NOMO-1 treated with DMSO at 0.1 percent for 48 hours (cell line): Measurements from ENCODE around the gene CFDP1.
A peak's percentile ranks its signal among the peaks of the same experiment; 100 is the strongest.

Source experiments
- DNase-seq: peaks from one replicate; lab custom pipeline; 2025; ENCODE audit not compliant: unreplicated experiment; lab: John Stamatoyannopoulos, UW

Gene CFDP1

GRCh38 chr16:75256059-75256571, 177.2 kb downstream of the CFDP1 start:
- no peak for DNase-seq

- no peak for DNase-seq
Measured at GRCh38 chr16:75254359-75254837, 178.9 kb downstream of the CFDP1 start.

- no peak for DNase-seq
Measured at GRCh38 chr16:75252946-75253911, 180.1 kb downstream of the CFDP1 start.

DNA sequence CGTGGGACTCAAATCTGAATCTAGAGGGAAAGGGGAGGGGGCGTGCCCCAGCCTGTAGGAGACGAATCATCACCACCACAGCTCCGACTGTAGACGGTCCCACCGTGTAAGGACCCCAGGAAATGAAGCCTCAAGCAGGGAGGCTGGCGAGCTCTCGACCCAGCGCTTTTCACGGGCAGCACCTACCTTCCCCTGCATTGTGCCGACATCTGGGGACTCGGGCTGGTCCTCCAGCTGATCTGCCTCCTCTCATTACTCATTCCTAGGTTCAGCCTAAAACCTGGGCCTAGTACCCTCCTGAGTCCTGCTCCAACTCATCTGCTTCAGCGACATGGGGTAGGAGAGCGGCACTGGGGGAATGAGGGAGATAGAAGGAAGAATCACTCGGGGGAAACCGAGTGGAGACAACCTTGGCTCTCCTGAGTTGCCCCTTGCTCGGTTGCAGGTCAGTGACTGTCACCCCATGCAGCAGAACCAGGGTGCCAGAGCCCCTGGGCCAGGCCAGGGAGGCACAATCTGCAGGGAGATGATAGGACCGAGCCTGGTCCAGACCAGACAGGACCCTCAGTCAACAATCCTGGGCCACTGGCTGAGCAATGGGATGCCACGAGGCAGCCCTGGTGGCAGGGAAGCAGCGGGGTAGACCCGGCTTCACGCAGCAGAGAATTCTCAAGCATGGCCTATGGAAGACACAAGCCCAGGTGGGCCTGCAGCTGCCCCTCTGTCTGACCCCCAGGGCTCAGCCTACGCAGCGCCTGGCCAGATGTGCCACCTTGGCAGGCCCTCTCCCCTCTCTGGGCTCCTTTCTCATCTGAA, 181.0 kb downstream of the CFDP1 start:
- no peak for DNase-seq

- DNase-seq: peak; percentile 64
Measured at GRCh38 chr16:75251280-75252048, 181.8 kb downstream of the CFDP1 start, which contains the start of gene BCAR1. Gene BCAR1, minus strand, starts transcription at chr16:75251624. Its CDS starts 142 bp downstream, at chr16:75251482.

DNA sequence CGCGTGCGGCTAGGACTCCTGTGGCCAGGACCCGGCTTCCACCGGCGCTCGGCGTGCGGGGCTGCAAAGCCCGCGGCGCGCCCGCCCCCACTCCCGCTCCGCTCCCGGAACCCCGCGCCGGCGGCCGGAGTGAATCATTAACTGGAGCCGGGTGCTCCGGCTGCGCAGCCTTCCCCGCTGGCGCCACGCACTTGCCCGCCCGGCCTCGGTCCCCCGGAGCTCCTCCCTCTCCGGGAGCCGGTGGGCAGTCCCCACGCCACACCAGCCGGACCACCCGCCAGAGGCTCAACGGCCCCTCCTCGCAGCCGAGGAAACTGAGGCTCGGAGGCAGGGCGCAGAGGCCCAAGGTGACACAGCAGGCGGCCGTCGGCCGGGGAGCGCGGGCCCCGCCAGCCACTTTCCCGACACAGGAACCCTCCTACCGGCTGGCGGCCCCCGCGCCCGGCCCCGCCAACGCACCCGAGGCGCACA, 182.5 kb downstream of the CFDP1 start:
- DNase-seq: no peak

GRCh38 chr16:75250089-75250808, 183.1 kb downstream of the CFDP1 start:
- no peak for DNase-seq

DNA sequence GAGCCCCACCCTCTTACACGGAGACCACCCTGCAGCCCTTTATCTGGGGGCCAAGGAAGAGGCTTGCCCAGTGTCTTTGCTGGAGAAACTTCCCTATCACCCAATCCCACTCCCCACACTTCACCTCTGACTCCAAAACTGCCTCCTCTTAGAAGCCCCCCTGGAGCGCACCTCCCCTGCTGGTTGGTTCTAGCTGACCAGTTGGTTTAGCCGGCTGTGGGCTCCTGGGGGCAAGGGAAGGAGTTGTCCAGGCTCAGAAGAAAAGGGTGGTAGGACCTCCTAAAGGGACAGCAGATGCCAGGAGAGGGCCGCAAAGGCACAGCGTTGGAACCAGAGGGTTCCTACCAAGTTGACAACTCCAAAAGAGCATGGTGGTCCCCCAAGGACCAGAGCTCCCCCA, 183.9 kb downstream of the CFDP1 start:
- no peak for DNase-seq

GRCh38 chr16:75248536-75249380, 184.5 kb downstream of the CFDP1 start:
- no peak for DNase-seq

DNA sequence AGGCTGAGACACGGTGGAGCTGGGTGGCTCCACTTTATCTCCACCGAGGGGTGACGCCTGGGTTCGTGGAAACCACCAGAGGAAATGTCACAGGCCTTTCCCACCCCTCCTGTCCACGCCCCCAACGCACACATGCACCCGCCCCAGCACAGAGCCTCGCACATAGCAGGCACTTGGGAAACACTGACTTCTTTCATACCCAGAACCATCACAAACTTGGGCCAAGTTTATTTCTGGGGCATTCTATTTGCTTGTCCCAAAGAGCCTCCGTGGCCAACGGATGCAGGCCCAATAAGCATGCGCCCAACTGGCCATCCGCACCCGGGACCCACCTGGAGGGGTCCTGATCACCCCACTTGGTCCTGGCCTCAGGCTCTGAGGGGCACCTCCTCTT, 185.2 kb downstream of the CFDP1 start:
- DNase-seq: no peak

DNA sequence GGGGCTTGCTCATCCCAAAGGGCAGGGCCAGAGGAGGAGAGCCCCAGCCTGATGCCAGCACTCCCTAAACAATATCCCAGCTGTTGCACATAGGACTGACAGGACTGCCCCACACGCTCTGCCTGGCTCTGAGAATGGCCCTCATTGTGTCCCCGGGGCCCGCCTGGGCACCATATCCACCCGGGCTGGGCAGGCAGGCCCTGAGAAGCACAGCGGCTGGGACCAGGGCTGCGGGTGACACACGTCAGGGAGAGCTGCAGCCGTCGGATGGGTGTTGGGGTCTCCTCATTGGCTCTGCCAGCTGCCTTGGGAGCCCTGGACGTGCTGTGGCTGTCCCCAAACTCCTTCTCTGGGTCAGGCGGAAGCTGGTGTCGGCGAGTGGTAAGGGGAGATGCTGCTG, 186.1 kb downstream of the CFDP1 start:
- DNase-seq: no peak

GRCh38 chr16:75246504-75247205, 186.6 kb downstream of the CFDP1 start:
- DNase-seq: no peak

- peak; percentile 69 for DNase-seq
Measured at GRCh38 chr16:75244844-75245758, 188.2 kb downstream of the CFDP1 start.

- DNase-seq: peak; percentile 36
Measured at GRCh38 chr16:75244225-75244809, 189.0 kb downstream of the CFDP1 start.
